22Rv1 (cell line): ENCODE results near the gene IRX2.

Experiments
- H3K27ac ChIP-seq: fragments of 450-650 bp; 2 replicates; pipeline ENCODE4 v1.5.1; 2017
- CTCF ChIP-seq: fragments of 450-650 bp; IDR thresholded peaks from 2 replicates; pipeline ENCODE4 v1.5.1; 2017; ENCODE audit warnings: mild to moderate bottlenecking
- ZFX ChIP-seq: fragments of 450-650 bp; IDR thresholded peaks from 2 replicates; pipeline ENCODE4 v1.6.1; 2017; ENCODE audit warnings: antibody characterized with exemption, borderline replicate concordance

Gene IRX2

GRCh38 chr5:2755681-2756171 is 4.2 kb upstream of the IRX2 start:
- no peak overlapping the region for H3K27ac ChIP-seq

GRCh38 chr5:2755076-2755680 is 3.7 kb upstream of the IRX2 start:
- no peak for TF ChIP-seq ZFX
- no peak for TF ChIP-seq CTCF
- H3K27ac ChIP-seq = no peak overlapping the region

More at GRCh38 chr5:2755681-2756171, 4.2 kb upstream of the IRX2 start:
- TF ChIP-seq ZFX (no peak), CTCF (no peak)

- no peak overlapping the region for H3K27ac ChIP-seq
- TF ChIP-seq ZFX (no peak), CTCF (no peak)
These were observed 3.2 kb upstream of the IRX2 start for GRCh38 chr5:2754581-2755075.

GRCh38 chr5:2753452-2754420 is 2.3 kb upstream of the IRX2 start:
- H3K27ac ChIP-seq = no peak overlapping the region
- TF ChIP-seq CTCF = no peak

- TF ChIP-seq ZFX = no peak
- no peak for TF ChIP-seq CTCF
- no peak overlapping the region for H3K27ac ChIP-seq
These were observed 1.5 kb upstream of the IRX2 start for GRCh38 chr5:2752821-2753439.

- H3K27ac ChIP-seq = no peak overlapping the region
- TF ChIP-seq CTCF (no peak), ZFX (no peak)
These were observed 763 bp upstream of the IRX2 start for GRCh38 chr5:2752059-2752820.
